ENCODE data around the gene INTS3.
"Not testable (repeated sequence)": the region's sequence is repeated elsewhere in the genome, so short reads cannot be mapped to it uniquely, and the experiment has no call there.

Gene INTS3

GRCh38 chr1:153779781-153780541, 52.1 kb downstream of the INTS3 start:
- H3F3A ChIP-seq (ENCODE audit: low read depth): no peaks in the 10 kb centered on the region
- H3K4me1 ChIP-seq (ENCODE audit: insufficient read depth, low read length, poor library complexity, severe bottlenecking): peaks cover 6% of the 10 kb centered on the region
- TF ChIP-seq EZH2phosphoT487 (IDR thresholded peaks at IDR 0.05; ENCODE audit: borderline replicate concordance): no peak
- no peak for TF ChIP-seq CTCF (conservative IDR thresholded peaks at IDR 0.05; ENCODE audit: low read length)
- no peaks in the 10 kb centered on the region for H3K9me2 ChIP-seq (replicated peaks; ENCODE audit: low read depth, low read length)
- no peak overlapping the region for H3K4me2 ChIP-seq (ENCODE audit: low read depth, low read length, poor library complexity, severe bottlenecking)
- H3K79me2 ChIP-seq (ENCODE audit: insufficient read depth, low read length): no peaks in the 10 kb centered on the region
- H3K36me3 ChIP-seq (ENCODE audit: insufficient read depth, low read length): no peaks in the 10 kb centered on the region
- H3K9me3 ChIP-seq (ENCODE audit: insufficient read depth, low read depth, low read length): no peaks in the 10 kb centered on the region
- no peak overlapping the region for H2AFZ ChIP-seq (ENCODE audit: low read length)
- H4K20me1 ChIP-seq (ENCODE audit: insufficient read depth, low read length, poor library complexity, severe bottlenecking): no peaks in the 10 kb centered on the region
- no peak overlapping the region for H3K4me3 ChIP-seq (ENCODE audit: low read length, poor library complexity, severe bottlenecking)
- no peak overlapping the region for H3K9ac ChIP-seq (ENCODE audit: low read depth, low read length, poor library complexity, severe bottlenecking)
- H3K27me3 ChIP-seq (ENCODE audit: insufficient read depth, low read length, poor library complexity, severe bottlenecking): no peaks in the 10 kb centered on the region

DNA sequence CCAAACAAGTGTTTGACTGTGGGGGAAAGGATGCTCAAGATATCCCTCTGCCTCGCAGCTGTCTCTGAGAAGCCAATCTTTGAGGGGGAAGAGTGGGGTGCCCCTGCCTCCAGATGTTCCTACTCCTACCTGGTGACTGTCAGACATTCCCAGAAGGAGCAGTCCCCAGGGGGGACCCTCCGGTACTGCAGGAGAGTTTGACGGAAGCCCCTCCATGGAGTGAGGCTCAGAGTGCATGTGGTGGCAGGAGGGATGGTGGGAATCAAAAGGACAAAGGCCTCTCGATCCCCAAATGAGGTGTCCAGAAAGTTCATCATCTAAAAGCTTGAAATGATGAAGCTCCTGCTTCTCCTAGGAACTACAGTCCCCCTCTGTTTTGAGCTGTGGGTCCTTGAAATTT, 52.7 kb downstream of the INTS3 start:
- H3K9ac ChIP-seq (ENCODE audit: low read depth, low read length, poor library complexity, severe bottlenecking): no peak overlapping the region
- H3K79me2 ChIP-seq (ENCODE audit: insufficient read depth, low read length): no peaks in the 10 kb centered on the region
- H3K4me1 ChIP-seq (ENCODE audit: insufficient read depth, low read length, poor library complexity, severe bottlenecking): peaks cover 6% of the 10 kb centered on the region
- H3K36me3 ChIP-seq (ENCODE audit: insufficient read depth, low read length): no peaks in the 10 kb centered on the region
- no peak for TF ChIP-seq EZH2phosphoT487 (IDR thresholded peaks at IDR 0.05; ENCODE audit: borderline replicate concordance)
- TF ChIP-seq CTCF (conservative IDR thresholded peaks at IDR 0.05; ENCODE audit: low read length): no peak
- no peak overlapping the region for H3K4me2 ChIP-seq (ENCODE audit: low read depth, low read length, poor library complexity, severe bottlenecking)
- no peaks in the 10 kb centered on the region for H3K9me2 ChIP-seq (replicated peaks; ENCODE audit: low read depth, low read length)
- no peaks in the 10 kb centered on the region for H4K20me1 ChIP-seq (ENCODE audit: insufficient read depth, low read length, poor library complexity, severe bottlenecking)
- no peaks in the 10 kb centered on the region for H3K9me3 ChIP-seq (ENCODE audit: insufficient read depth, low read depth, low read length)
- no peak overlapping the region for H3K4me3 ChIP-seq (ENCODE audit: low read length, poor library complexity, severe bottlenecking)
- no peaks in the 10 kb centered on the region for H3K27me3 ChIP-seq (ENCODE audit: insufficient read depth, low read length, poor library complexity, severe bottlenecking)
- H2AFZ ChIP-seq (ENCODE audit: low read length): no peak overlapping the region
- H3F3A ChIP-seq (ENCODE audit: low read depth): no peaks in the 10 kb centered on the region; the same call in 1 of the 2 replicates

DNA sequence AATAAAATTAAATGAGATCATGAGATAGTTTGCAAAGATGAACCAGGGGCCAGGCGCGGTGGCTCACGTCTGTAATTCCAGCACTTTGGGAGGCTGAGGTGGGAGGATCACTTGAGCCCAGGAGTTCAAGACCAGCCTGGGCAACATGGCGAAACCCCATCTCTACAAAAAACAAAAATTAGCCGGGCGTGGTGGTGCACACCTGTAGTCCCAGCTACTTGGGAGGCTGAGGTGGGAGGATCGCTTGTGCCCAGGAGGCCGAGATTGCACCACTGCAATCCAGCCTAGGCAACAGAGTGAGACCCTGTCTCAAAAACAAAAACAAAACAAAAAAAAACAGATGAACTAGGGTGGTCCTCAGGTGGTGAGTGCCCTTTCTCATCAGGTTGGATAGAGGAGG, 54.8 kb downstream of the INTS3 start:
- peak overlapping the region; percentile 78 for H3K4me3 ChIP-seq (ENCODE audit: low read length, poor library complexity, severe bottlenecking)
- H2AFZ ChIP-seq (ENCODE audit: low read length): not testable (repeated sequence)
- peak overlapping the region; percentile 81 for H3K9ac ChIP-seq (ENCODE audit: low read depth, low read length, poor library complexity, severe bottlenecking)

More for the DNA sequence above, 54.8 kb downstream of the INTS3 start:
- H3K9me3 ChIP-seq (ENCODE audit: insufficient read depth, low read depth, low read length); H3K9me2 ChIP-seq (replicated peaks; ENCODE audit: low read depth, low read length); H3K79me2 ChIP-seq (ENCODE audit: insufficient read depth, low read length); H3K36me3 ChIP-seq (ENCODE audit: insufficient read depth, low read length); H3K27me3 ChIP-seq (ENCODE audit: insufficient read depth, low read length, poor library complexity, severe bottlenecking); H4K20me1 ChIP-seq (ENCODE audit: insufficient read depth, low read length, poor library complexity, severe bottlenecking); H3F3A ChIP-seq (ENCODE audit: low read depth); H3K4me1 ChIP-seq (ENCODE audit: insufficient read depth, low read length, poor library complexity, severe bottlenecking): not testable (repeated sequence)
- H3K4me2 ChIP-seq (ENCODE audit: low read depth, low read length, poor library complexity, severe bottlenecking): peak overlapping the region; percentile 91
